NCI-H526 treated with DMSO at 0.1 percent for 48 hours (cell line): ENCODE data around the gene MEIS1.

Source experiments
- DNase-seq: peaks from one replicate; lab custom pipeline; 2025; lab: John Stamatoyannopoulos, UW

MEIS1 gene

GRCh38 chr2:66443979-66444861 is 9.3 kb downstream of the MEIS1 start:
- DNase-seq = no peak

- DNase-seq = no peak
These were observed 10.4 kb downstream of the MEIS1 start for GRCh38 chr2:66445076-66445924.

DNA sequence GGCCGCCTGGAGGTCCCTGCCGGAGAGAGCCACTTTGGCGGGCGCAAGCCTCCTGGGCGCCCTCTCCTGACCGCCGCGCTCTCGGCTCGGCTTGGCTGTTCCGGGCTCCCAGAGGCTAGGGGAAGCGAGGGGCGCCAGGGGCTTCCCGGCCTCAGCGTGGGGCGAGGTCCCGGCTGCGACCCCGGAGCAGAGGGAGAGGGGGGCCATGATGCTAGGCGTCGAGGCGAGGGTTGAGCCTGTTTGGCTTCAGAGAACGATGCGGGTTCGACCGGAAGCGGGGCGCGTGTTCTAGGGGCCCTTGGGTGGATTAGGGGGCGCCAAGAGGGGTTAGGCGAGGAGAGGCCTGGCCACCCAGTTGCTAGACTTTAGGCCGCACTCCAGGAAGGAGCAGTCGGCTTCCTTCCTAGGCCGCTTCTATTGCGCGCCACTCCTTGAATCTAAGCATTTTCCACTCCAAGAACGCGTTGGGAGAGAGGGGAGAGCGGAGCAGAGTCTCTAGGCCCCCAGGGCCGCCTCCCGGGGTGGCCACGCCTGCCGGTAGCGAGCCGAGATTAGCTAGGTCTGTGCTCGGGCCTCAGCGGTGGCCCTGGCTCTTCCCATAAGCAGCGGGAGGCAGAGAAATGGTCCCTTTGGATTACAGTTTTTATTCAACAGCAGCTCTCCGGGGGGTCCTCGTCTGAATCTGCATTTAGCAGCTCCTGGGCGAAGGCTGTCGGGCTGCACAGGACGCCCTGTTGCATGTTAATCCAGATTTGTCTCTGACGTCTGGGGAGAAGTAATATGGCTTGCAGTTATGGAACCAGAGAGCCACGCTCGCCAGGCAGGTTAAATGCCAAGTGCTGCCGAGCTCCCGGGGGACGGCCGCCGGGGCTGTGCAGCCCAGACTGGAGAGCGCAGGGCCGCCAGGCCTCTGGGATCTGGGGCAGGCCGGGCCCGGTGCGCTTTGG is 11.3 kb downstream of the MEIS1 start:
- DNase-seq = no peak

GRCh38 chr2:66446941-66447340 is 12.0 kb downstream of the MEIS1 start:
- no peak for DNase-seq

DNA sequence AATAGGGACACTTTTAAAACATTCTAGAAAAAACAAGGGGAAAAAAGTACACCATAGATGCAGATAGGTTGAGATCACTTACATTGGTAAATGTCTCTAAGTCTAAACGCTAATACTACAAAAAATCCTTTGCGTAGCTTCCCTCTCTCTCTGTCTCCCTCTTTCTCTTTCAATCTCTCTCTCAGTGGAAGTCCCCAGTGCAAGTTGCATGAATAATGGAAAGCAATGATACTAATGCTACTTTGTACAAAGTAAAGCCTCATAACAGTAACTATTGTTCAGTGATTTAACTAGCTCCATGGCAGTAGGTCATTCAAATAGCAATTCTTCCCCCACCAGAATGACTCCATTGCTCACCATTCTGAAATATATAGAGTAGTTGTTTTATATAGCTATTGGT is 12.8 kb downstream of the MEIS1 start:
- DNase-seq = no peak

DNA sequence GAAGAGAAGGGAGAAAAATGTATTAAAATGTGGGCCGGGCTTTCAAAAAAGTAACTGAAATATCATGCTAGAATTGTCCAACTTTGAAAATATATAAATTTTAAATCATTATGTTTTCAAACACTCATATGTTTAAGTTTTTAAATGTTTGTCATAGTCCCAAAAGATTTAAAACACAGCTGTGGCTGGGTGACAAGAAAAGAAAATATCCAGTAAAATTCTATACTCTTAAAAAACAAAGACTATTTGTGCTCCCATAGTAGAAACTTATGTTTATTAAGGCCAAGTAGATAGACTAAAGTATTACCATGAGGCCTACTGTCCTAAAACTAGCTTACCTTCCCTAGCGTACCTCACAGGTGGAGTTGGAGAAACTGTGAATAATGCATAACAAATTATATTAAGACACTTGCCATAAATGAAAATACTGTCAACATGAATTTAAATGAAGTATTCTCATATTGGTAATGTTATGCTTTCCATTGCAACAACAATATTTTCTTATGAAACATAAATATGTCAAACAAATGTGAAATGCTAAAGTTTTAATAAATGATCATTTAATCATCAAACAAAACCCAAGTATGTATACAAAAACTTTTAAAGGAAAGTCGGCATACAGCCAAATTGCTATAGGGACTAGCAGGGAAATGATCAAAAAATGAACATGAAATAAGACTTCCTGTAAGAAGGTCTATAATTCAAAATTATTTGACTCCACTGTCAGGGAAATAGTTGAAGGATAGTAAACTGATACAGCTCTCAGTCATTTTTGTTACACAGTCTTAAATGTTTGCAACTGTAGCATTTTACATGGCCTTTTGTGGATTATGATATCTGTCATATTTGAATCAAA is 13.4 kb downstream of the MEIS1 start:
- DNase-seq = no peak

- no peak for DNase-seq
These were observed 17.3 kb downstream of the MEIS1 start for GRCh38 chr2:66452214-66452613.

DNA sequence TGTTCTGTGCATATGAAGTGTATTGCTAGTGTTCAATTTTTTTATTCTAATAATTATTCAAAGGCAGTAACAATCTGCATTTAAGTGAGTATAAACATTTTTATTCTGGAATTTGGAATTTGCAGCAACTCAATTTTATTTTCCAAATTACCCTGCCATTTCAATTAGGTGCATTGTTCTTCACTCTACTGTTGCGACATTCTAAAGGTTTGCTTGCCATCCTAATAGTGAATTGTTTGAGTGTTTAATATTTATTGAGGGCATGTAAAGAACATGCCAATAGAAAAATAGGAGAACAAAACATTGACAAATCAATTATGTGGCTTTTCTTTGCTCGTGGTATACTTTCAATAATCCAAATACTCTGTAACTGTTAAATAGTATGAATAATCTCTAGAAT is 18.0 kb downstream of the MEIS1 start:
- DNase-seq = no peak

DNA sequence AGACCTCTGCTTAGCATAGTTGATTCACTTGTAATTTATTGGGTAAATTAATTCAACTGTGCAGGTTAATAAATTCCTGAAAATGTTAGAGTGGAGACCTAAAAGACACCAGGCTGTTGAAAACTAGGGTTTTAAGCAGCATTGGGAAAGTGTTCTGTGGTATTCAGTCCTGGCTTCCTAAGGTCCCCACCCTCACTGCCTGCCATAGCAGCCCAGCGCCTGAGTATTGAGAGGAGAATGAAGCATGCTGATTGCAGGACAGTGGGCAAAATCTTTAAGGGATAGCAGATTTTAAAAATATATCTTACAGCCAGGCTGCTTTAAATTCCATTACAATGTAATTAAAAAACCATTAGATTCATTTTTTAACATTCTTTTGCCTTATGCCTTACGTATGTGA is 20.6 kb downstream of the MEIS1 start:
- DNase-seq = no peak

DNA sequence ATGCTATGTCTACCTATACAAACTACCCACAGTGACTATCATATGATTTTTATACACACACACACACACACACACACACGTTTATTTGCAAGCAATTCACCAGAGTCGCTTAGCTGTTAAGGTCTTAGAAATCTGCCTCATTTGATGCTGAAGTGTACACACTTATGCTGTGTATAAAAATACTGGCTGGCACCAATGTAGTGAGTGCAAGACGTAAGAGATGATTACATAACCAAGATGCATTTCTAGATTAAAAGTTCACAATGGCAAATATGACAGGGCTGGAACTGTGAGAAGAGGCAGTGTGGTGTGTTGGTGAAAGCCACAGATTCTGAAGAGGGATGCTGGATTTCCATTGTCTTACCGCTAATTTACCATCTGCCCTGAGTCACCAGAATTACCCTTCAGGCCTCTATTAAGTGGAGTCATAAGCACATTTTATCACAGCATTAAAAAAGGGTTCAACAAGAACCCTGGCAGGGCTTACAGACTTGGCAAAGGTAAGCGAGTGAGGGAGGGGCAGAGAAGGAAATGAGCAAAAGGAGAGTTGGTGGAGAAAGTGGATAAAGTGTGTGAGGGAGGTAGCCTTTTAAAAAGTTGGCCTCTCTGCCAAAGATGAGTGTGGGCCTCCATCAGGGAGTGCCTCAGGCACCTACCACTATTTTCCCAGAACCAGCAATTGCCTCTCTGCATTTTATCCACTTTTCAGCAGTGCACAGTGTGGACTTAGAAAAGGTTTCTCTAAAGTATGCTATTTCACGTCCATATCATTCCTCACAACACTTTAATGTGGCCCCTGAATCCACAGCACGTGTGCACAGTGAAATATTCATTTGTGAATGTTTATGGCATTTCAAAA is 21.5 kb downstream of the MEIS1 start:
- DNase-seq = no peak

DNA sequence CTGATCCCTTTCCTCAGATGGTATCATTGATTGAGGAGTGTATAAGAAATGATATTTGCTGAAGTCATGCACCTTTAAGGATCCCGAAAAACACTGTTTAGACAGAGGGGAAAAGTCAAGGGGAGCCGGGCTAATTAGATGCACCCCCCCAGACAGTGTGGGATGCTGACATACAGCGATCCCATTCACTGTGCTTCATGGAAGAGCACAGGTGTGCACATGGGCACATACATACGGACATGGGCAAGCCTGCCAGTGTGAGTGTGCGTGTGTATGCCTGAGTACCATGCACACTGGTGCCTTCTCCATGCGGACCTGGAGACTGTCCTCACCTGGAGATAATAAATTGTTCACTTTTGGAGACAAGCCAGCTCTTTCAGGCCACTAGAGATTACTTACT is 22.6 kb downstream of the MEIS1 start:
- no peak for DNase-seq

DNA sequence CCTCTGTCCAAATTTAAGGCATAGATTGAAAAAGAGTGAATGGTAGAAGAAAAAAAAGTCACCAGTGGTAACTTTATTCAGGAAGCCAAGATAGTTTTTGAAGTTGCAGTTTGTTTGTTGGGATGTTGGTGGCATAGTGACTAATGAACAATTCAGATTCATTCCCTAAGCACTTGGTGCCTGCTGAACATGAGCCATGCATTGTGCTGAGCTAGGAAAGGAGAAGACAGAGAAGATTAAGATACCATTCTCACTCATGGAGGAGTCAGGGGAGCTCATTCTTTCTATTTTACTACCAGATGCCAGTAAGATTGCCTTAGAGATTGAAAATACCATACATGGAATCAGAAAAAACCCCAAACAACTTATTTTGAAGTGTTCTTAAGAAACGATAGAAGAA is 25.1 kb downstream of the MEIS1 start:
- no peak for DNase-seq

DNA sequence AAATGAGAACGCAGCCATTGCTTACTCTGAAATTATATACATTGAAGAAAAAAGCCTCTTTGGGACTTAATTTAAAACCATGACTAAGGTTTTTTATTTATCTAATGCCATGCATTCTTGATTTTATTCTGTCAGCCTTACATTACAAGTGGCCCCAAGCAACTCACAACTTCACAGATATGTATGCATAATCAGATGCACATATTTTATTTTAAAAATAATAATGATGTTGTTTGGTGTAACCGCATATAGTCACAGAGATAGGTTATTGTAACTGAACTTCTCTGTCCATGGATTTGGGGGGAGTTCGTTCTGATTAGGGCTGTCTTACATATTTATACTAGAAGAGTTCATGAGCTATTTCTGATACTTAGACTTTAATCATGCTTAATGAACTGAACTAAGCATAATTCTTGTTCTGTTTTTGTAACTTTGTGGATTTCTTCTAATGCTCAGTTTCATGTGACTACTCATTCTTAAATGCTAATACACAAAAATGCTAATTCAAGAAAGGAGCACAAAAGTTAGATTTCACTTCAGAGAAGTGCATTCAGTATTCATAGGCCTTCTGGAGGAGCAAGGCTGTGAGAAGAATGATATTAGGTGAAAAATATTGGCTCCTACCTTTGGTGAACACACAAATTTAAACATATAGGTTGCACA is 26.2 kb downstream of the MEIS1 start:
- DNase-seq = no peak

GRCh38 chr2:66461664-66462500 is 27.0 kb downstream of the MEIS1 start:
- DNase-seq = no peak

- DNase-seq = no peak
These were observed 27.5 kb downstream of the MEIS1 start for GRCh38 chr2:66462501-66462825.

- DNase-seq = no peak
These were observed 28.4 kb downstream of the MEIS1 start for GRCh38 chr2:66463206-66463755.

DNA sequence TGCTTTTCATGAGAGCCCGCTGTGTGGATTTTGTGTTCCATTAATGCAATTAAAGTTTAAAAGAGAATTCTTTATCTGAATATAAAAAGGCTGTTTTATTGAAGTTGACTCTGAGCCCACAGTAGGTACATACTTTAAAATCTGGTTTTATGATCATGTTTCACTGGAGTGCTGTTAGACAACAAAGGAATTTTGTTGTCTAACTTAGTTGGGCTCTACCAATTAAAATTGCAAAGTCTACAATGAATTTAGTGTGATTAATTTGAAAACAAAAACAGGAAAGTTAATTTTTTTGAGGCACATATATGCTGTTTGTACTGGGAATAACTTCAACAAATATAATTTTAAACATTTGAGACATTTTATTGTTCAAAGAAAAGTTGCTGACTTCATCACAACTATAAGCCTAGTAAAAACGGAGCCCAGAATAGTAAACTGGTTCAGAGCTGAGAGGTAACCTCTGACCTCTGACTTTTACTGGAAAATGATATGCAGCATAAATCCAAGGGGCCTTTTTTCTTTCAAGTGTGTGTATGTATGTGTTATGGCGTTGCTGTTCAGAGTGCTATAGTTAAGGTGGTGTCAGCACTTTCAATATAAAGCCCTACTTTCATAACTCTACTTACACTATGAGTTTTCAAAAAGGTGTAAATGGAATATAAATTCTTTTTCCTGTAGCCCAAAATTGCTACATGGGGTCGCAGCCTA is 30.2 kb downstream of the MEIS1 start:
- DNase-seq = no peak

- no peak for DNase-seq
These were observed 31.5 kb downstream of the MEIS1 start for GRCh38 chr2:66466433-66466832.
